Adrenal gland (tissue), 5 donors: Measurements from ENCODE around the gene SLC9A3.

ENCODE experiments used
- POLR2A ChIP-seq, 2 donors: fragments of 450-650 bp; IDR thresholded peaks; one replicate each; pipeline ENCODE4 v1.6.1; 2017; ENCODE audit warnings: antibody characterized with exemption in 2 of 2, mild to moderate bottlenecking in 2 of 2, moderate library complexity in 1 of 2
- TF ChIP-seq, protein P1 (sequence below), 6 experiments: fragments of 450-650 bp in 4 of 6; fragments of 200-600 bp in 2 of 6; sonication (generic) in 1 of 6; IDR thresholded peaks; 1 replicate in 5 of 6; 2 replicates in 1 of 6; pipeline versions ENCODE4 v1.5.1 to v1.8.0; 2016 to 2021; ENCODE audit warnings: antibody characterized with exemption in 6 of 6, mild to moderate bottlenecking in 2 of 6, moderate library complexity in 1 of 6
- donor health status: DM: no; HTN: no; CAD: no.

DNA sequence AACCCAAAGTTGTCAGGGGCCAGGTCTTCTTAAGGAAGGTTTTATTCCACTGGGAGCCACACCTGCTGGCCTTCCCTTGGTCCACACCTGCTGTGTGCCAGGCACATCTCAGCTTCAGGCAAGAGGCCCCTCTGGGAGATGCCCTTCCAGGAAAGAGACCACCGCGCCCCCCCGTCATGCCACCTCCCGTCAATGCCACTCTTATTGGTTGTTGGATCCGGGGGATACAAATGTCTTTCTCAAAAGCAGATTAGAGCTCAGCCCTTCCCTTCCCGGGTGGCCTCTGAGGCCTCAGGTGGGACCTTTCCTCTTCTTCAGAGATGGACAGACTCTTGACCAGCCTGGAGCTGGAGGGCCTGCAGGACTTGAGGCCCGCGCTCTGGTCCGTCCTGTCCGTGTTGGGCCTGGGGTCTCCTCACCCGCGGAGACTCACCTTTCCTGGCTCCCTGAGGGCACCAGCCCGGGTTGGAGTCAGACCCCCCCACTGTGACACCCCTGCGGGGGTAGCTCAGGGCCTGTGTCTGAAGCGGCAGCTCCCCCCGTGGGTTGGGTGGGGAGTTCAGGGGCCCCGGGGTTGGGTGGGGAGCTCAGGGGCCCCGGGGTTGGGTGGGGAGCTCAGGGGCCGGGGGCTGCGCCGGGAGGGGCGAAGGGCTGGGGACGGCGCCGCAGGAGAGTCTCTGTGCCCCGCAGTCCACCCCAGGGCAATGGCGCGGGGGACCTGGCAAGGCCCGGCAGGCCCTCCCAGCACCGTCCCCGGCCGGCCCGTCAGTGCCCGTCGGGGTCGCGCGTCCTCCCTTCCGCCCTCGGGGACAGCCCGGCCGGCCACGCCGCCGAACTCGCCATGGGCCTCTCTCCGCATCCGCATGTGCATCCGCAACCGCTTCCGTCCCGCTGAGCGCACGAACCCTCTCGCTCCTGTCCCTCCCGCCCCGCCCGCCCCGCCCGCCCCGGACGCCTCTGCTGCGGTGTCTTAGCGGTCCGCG is 3.7 kb upstream of the SLC9A3 start:
- TF ChIP-seq, protein P1, sequence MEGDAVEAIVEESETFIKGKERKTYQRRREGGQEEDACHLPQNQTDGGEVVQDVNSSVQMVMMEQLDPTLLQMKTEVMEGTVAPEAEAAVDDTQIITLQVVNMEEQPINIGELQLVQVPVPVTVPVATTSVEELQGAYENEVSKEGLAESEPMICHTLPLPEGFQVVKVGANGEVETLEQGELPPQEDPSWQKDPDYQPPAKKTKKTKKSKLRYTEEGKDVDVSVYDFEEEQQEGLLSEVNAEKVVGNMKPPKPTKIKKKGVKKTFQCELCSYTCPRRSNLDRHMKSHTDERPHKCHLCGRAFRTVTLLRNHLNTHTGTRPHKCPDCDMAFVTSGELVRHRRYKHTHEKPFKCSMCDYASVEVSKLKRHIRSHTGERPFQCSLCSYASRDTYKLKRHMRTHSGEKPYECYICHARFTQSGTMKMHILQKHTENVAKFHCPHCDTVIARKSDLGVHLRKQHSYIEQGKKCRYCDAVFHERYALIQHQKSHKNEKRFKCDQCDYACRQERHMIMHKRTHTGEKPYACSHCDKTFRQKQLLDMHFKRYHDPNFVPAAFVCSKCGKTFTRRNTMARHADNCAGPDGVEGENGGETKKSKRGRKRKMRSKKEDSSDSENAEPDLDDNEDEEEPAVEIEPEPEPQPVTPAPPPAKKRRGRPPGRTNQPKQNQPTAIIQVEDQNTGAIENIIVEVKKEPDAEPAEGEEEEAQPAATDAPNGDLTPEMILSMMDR (IDR thresholded peaks at IDR 0.05): no peak
- no peak for TF ChIP-seq POLR2A (IDR thresholded peaks at IDR 0.05)
